NOMO-1 treated with DMSO at 0.1 percent for 48 hours (cell line): ENCODE data around the gene B3GALNT2.
A peak's percentile ranks its signal among the peaks of the same experiment; 100 is the strongest.
"Not testable (repeated sequence)": the region's sequence is repeated elsewhere in the genome, so short reads cannot be mapped to it uniquely, and the experiment has no call there.

Experiments
- DNase-seq: peaks from one replicate; lab custom pipeline; 2025; ENCODE audit not compliant: unreplicated experiment; lab: John Stamatoyannopoulos, UW

Gene B3GALNT2

GRCh38 chr1:235504494-235505222 is 406 bp upstream of the B3GALNT2 start:
- peak; percentile 98 for DNase-seq

DNA sequence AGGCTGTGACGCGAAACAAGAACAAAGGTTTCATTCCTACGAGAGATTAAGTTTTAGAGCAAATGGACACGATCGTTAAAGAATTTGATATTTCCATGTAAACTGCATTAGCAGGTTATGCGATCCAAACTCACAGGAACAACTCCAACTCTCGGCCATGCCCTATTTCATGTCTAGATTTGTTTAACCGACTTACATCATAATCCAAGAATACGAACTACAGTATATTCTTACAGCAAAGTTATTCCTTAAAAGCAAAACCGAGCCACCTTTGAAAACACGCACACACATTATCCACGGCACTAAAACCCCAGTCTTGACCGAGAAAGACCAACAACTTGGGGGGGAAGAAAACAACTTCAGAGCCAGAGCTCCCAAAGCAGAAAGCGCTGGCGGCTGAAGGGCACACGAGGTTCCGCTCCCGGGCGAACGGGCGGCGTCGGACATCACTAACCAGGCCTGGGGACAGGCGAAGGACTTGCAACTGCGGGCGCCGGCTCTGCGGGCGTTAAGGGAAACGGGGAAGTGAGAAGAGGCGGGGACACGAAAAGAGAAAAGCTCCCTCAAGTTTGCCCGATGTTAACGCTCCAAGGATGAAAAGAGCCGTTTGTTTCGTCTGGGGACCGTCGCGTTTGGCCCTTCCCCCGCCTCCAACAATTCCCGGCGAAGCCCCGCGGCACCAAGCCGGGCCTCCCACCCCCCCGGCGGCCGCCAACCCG is 690 bp downstream of the B3GALNT2 start:
- DNase-seq, result peak; percentile 73

GRCh38 chr1:235502601-235503402 is 1.4 kb downstream of the B3GALNT2 start:
- DNase-seq, result no peak

GRCh38 chr1:235500971-235501540 is 3.2 kb downstream of the B3GALNT2 start:
- DNase-seq, result no peak

- DNase-seq, result no peak
These were observed 8.7 kb downstream of the B3GALNT2 start for GRCh38 chr1:235495551-235495950.

DNA sequence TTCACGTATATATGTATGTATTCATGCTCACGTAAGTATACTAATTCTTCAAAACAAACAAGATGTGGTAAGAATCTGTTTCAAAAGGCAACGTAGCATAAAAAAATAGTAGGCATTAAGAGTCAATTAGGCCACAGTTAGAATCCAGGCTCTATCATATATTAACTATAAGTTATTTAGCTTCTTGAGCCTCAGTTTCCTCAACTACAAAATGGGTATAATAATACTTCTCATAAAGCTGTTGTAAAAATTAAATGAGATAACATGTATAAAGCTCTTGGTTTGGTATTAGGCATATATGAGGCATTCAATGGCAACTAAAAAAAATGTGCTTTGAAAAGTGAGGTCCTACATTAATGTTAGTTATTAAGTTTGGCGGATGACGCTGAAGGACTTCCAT is 9.2 kb downstream of the B3GALNT2 start:
- no peak for DNase-seq

DNA sequence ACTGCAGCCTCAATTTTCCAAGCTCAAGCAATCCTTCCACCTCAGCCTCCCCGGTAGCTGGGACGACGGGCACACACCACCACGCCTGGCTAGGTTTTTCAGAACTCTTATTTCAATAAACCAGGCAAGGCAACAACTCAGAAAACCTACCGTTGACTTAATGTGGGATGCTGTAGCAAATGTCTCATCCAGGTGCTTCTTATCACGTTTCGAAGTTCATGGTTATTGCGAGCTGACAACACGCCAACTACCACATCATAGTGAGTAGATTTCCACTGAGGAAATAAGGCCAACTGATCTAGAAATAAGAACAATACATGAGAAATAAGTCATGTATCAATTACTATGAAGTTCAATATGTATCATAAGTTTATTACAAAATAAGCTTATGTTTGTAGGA is 9.7 kb downstream of the B3GALNT2 start:
- DNase-seq, result no peak

DNA sequence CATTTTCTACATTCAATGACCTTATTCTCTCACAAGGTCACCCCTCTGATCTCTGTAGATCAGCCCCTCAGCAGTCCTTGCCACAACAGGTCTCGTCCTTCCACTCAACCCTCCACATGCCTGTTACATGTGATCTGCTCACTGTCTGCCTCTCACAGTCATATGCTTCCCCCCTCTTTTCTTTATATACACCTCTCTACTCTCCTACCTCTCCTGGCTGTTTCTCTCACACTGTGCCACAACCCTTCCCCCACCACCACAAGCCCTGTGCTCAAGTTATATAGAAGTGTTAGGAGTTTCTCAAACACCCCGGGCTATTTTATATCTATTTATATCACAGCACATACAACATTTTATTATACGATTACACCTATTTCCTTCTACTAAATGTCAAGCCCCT is 12.6 kb downstream of the B3GALNT2 start:
- no peak for DNase-seq

DNA sequence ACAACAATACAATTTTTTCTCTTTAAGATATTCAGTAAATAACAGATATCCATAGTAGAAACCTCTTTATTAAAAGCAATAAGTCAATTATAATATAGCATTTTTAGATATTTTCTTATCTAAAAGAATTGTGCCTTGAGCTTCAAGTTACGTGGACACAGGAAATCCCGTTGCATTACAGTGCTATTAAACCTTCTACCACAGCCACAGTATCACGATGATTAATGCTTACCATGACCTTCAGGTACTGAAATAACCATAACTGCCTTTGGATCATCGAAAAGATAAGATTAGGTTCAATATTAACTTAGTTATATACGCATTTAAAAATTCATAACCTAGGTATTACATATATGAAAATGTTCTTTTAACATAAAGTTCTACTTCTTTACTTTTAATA is 17.9 kb downstream of the B3GALNT2 start:
- DNase-seq, result no peak

DNA sequence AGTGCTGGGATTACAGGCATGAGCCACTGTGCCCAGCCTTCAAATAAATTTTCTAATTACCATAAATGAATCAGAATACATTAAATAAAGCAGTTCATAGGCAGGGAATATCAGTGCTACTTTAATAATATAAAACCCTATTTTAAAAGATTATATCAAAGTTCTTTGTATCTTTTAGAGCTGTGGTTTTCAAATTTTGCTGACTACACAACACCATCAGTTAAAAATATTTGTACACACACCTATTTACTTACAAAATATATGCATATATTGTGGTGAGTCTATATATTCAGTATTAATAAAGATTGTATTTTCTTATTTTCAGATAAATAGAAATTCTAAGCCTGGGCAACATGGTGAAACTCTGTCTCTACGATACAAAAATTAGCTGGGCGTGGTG is 18.7 kb downstream of the B3GALNT2 start:
- DNase-seq, result no peak

DNA sequence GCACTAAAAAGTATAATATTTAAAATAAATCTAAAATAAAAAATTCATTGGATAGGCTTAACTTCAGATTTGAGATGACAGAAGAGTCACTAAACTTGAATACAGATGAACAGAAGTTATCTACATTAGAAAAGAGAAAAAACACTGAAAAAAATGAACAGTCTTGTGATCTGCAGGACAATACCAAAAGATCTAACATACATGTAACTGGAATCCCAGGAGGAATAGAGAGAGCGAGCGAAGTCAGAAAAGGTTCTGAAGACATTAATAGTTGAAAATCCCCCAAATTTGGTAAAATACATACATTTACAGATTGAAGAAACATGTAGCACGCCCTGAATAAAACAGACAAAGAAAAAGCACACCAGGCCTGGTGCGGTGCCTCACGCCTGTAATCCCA is 21.2 kb downstream of the B3GALNT2 start:
- DNase-seq, result no peak

DNA sequence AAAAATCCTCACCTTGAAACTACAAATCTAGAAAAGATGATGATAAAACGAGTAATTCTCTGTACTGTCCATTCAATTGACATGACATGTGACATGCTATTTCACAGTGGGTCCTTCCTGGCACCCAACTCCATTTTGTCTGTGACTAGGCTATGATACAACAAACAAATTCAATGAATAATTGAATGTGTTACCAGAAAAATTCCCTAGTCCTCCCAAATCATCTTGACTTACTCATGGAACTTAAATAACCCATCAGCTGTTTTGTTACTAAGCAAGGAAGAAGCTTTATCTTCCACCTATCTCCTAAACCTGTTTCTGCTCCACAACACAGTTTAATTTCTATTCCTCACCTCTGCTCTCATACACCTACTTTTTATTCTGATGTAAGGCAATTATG is 30.4 kb downstream of the B3GALNT2 start:
- no peak for DNase-seq

- no peak for DNase-seq
These were observed 33.4 kb downstream of the B3GALNT2 start for GRCh38 chr1:235470741-235471439.

DNA sequence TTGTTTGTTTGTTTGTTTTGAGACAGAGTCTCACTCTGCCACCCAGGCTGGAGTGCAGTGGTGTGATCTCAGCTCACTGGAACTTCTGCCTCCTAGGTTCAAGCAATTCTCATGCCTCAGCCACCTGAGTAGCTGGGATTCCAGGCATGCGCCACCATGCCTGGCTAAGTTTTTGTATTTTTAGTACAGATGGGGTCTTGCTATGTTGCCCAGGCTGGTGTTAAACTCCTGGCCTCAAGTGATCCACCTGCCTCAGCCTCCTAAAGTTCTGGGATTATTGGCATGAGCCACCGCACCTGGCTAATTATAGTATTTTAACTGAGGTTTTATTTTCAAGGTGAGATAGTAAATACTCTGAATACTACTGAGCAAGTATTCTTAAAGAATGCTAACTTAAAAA is 34.4 kb downstream of the B3GALNT2 start:
- not testable (repeated sequence) for DNase-seq

- DNase-seq, result no peak
These were observed 35.3 kb downstream of the B3GALNT2 start for GRCh38 chr1:235468970-235469369.

DNA sequence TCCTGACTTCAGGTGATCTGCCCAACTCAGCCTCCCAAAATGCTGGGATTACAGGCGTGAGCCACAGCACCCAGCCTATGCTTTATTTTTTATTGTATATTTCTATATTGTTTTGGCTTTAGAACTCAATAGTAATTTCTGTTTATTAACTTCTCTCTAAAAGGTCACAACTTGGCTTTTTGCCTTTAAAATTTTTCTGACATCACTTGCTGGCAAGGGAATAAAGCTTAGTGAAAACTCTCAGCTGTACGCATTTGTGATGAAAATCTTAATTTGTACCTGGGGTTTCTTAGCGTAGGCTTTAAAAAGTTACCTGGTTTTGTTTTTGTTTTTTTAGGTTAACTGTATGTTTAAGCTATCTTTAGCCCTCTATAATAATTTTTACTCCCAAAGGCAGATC is 36.2 kb downstream of the B3GALNT2 start:
- DNase-seq, result no peak

DNA sequence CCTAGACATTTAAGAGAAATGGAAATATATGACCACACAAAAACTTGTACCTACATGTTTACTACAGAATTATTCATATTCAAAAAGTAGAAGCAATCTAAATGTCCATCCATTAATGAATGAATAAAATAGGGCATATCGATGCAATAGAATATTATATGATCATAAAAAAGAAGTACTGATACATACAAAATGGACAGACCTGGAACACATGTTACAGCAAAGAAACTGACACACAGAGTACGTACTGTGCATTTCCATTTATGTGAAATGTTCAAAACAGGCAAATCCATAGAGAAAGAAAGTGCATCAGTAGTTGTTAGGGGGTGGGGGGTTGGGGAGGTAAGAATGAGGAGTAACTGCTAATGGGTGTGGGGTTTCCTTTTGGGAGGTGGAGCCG is 39.2 kb downstream of the B3GALNT2 start:
- no peak for DNase-seq

DNA sequence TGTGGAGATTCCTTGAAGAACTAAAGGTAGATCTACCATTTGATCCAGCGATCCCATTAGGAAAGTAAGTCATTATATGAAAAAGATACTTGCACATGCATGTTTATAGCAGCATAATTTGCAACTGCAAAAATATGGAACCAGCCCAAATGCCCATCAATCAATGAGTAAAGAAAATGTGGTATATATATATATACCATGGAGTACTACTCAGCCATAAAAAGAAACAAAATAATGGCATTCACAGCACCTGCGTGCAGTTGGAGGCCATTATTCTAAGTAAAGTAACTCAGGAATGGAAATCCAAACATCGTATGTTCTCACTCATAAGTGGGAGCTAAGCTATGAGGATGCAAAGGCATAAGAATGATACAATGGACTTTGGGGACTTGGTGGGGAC is 41.4 kb downstream of the B3GALNT2 start:
- not testable (repeated sequence) for DNase-seq

DNA sequence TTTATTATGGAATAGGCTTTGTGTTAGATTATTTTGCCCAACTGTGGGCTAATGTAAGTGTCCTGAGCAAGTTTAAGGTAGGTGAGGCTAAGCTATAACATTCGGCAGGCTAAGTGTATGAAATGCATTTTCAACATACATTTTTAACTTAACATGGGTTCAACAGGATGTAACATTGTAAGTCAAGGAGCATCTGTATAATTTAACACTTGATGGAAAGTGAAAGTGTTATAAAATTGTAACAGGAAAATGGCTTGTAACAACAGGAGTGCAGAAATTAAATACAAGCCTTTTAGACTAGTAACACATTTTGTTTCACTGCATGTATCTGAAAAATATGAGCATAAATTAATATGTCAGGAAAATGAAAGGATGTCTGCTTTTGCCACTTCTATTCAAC is 42.3 kb downstream of the B3GALNT2 start:
- DNase-seq, result no peak

GRCh38 chr1:235460770-235461169 is 43.5 kb downstream of the B3GALNT2 start:
- DNase-seq, result no peak

DNA sequence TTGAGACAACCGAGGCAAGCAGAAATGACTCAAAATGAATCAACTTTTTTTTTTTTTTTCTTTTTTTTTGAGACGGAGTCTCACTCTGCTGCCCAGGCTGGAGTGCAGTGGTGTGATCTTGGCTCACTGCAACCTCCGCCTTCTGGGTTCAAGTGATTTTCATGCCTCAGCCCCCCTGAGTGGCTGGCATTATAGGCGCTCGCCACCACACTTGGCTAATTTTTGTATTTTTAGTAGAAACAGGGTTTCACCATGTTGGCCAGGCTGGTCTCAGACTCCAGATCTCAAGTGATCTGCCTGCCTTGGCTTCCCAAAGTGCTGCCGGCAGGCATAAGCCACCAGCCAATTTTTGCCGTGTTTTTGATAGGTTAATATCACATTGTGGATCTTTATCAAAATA is 46.4 kb downstream of the B3GALNT2 start:
- DNase-seq, result not testable (repeated sequence)
